ACHN (cell line): ENCODE measurements around the gene C10orf71.

Experiments
- DNase-seq: peaks from one replicate; pipeline ENCODE4 v3.0.0-alpha.2; 2015
- in situ Hi-C: cut with HindIII; loops from 2 replicates; pipeline ENCODE4 v1.10.0; 2017; ENCODE audit warnings: low sequenced_read_pairs, low pct_ligation_motif_present, low pct_unique_long_range_greater_than_20kb

The C10orf71 gene

DNA sequence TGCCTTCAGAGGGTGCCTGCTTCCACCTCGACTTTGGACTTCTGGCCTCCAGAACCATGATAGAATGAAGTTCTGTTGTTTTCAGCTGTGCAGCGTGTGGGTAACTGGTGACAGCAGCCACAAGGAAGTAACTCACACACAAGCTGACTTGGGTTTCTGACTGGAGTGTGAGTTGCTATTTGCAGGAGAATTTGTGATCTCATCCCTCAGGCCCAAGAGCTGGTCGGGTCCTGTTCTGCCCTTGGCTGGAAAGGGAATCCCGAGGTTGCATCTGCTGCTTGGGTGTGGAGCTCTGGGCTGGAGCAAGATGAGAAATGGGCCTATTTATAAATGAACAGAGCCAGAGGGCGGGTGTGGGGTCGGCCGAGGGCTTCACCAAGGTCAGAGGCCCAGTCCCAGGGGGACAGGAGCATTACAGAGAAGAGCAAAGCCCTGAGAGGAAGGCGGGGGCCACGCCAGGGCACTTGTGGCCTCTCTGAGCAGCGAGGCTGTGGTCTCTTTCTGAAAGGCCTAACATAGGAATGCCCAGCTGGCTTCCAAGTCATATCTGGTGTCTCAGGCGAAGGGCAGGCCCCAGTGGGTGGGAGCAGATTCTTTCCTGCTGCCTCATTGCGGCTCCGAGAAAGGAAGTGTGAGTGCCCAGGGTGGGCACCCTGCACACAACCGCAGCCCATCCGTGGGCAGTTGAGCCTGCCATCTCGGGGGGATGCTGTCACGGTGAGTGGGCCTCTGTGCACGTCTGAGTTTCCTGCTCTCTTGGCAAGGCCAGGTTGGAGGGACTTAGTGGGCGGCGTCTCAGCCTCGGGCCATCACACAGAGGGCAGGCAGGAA lies 26.5 kb upstream of the C10orf71 start:
- in situ Hi-C loops, result no loop called here
- no peak for DNase-seq

DNA sequence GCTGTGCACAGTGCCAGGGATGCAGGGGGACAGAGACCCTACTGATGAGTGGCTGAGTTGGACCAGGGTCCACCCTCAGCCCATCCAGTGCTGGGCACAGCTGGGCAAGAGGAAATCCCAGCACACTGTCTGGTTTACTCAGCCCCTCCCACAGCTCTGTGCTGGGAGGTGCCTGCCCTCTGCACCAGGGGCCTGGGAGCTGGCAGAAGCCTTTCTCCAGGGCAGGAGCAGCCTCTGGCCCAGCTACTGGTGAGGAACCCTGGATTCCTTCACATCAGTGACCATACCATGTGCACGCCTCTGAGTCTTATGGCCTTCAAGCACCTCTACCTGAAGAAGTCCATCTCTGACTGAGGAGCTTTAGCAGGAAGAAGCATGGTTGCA lies 25.9 kb upstream of the C10orf71 start:
- in situ Hi-C loops, result no loop called here
- DNase-seq, result no peak

DNA sequence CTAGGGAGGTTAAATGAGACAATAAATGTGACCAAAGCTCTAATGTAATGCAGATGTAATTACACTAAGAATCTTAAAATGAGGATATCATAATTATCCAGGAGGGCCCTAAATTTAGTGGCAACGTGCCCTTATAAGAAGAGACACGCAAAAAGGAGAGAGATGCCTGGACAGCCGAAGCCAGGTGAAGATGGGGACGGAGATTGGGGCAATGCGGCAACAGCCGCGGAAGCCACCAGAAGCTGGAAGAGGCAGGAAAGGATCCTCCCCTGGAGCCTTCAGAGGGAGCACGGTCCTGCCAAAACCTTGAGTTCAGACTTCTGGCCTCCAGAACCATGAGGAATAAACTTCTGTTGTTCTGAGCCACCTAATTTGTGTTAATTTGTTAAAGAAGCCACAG lies 25.3 kb upstream of the C10orf71 start:
- in situ Hi-C loops, result no loop called here
- DNase-seq, result no peak

DNA sequence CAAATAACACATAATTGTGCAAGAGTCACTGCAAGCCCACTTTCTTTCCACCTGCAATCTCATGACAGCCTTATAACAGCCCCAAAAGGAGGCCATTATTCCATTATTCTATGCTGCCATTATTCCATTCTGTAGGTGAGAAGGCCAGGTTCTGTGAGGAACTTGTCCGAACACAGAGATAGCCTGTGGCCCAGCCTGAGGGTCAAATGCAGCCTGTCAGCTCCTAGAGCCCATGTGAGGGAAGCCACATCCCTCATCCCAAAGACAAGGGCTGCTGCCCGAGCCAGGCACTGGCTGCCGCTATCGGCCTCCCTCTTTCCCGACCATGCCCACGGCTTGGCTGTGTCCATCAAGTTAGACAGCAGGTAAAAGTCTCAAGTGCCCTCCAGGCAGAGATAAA lies 24.1 kb upstream of the C10orf71 start:
- DNase-seq, result no peak
- in situ Hi-C loops, result no loop called here

DNA sequence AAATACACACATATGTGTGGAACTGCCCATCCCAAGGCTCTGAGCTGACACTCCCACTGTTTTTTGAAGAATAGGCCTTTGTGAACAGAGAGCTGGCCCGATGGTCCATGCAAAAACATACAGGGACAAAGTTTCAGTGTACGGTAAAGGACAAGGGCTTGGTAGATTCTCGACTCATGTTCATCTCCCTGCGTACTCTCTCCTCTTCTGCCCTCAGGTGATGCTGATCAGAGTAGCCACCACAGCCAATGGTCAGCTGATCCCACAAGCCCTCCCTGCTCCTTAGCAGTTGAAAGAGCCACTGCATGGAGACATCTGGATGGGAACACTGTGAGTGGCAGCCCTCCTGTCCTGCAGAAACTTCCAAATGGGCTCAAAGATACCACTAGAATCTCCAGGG lies 23.1 kb upstream of the C10orf71 start:
- DNase-seq, result no peak
- in situ Hi-C loops, result no loop called here

DNA sequence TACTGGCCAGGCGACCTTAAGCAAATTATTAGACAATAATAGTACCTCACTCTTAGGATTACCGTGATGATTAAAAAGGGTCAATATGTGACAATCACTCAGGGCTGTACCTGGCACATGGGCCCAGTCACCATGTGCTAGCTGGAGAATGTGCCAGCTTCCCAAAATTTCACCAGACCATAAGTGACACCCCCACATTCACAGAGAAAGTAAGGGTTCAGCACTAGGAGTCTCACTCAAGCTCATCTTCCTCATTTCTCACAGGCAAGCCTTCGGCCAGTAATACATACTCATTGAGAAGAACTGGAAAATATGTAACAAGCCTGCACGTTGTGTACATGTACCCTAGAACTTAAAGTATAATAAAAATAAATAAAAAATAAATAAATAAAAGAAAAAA lies 22.4 kb upstream of the C10orf71 start:
- DNase-seq, result no peak
- in situ Hi-C loops, result no loop called here

DNA sequence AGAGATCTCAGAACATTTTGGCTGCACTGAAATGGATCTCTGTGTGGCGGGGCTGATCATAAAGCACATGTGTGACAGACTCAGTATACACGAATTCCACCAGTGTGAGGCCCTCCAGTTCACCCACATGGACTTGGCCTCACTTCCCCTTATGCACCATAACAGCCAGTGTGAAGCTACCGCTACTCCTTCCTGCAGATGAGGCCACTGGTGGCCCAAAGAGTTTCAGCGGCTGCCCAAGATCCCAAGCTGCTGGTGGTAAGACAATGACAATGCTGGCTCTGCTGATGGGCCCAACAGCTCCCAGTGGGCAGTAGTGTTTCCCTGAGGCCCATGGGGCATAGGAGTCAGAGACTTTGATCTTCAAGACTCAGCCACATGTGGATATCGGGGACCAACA lies 21.0 kb upstream of the C10orf71 start:
- in situ Hi-C loops, result no loop called here
- no peak for DNase-seq

DNA sequence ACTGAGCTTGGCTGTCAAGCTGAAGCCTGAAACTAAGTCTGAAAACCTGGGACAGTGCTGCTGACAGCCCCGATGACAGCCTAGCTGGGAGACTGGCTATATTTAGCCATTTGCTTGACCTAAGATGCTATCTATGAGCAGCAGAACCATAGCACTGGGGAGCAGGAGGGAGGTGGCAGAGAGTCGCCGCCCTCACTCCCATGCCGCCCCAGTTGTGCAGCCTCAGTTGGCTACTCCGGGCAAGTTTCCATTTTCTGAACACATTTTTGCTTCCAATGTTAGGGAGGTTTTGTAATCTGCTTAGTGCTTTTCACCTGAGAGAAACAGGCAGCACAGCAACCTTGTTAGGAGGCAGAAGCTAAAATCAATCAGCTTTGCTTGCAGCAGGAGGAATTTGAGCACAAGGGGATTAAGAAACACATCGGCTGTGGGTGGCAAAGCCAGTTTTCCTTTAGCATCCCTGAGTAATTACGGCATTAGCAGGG lies 20.4 kb upstream of the C10orf71 start:
- no peak for DNase-seq
- in situ Hi-C loops, result no loop called here

DNA sequence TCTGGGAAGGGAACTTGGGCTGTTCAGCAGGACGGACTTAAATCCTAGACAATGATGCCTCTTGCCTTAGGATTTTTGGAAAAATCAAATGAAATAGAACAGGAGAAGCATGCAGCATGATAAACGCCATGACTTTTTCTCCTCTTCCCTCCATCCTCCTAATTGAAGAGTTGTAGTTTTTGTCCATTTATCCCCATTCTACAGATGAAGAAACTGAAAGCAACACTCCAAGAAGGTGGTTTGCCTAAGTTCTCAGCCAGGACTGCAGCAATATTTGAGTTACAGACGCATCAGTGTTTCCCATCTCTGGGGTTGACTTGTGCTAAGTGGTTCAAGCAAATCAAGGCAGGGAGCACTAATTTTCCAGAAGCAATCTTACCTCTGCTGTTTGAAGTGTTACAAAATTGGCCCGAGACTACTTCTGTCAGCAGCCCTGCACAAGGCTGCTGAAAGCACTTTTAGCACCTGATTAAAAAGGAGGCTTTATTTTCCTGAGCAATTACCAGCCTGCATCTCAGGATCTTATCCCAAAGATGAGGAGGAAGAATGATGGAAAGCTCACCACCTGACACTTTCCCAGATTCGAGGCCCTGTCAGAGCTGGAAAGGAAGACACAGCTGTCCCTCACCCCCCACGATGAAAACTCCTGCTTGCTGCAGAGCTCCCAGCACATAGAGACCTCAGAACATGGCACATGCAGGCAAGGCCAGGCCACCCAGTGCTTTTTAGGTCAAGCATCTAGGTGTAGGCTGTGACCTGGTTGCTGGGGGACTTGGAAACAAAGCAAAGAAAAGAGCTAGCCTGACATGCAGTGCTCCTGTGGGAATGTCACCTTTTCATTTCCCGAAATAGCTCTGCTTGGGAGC lies 19.7 kb upstream of the C10orf71 start:
- in situ Hi-C loops, result no loop called here
- DNase-seq, result no peak

DNA sequence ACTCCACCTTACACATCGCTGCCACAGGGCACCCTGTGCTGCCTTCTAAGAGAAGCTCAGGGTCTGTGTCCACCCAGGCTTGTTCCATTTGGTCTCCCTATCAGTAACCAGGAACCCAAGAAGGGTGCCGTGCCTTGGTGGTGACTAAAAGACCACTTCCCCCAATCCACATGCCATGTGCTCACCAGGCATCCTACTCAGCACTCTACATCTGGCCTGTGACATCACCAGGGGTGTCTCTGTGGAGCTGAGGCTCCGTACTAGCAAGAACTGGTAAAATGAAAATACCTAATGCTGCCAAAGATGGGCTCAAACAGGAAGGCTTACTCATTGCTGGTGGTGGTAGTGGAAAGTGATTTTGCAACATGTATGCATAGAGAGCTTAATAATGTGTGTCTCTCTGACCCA lies 19.0 kb upstream of the C10orf71 start:
- DNase-seq, result no peak
- in situ Hi-C loops, result no loop called here

DNA sequence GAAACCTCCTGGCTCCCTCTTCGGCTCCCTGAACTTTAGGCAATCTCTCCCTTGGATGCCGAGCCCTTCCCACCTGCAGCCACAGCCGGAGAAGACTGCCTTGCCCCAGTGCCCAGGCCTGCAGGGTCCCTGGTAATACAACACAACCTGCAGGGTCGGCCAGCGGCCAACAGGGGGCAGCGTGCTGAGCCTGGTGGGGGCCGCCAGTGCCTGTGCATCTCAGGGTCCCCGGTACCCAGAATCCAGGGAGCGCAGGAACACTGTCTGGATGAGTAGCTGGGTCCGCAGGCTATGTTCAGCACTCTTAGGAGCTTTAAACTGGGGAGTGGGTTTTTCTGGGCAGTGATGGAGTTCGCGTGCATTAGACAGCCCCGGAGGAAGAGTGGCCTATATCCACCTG lies 17.5 kb upstream of the C10orf71 start:
- no peak for DNase-seq
- in situ Hi-C loops, result no loop called here

DNA sequence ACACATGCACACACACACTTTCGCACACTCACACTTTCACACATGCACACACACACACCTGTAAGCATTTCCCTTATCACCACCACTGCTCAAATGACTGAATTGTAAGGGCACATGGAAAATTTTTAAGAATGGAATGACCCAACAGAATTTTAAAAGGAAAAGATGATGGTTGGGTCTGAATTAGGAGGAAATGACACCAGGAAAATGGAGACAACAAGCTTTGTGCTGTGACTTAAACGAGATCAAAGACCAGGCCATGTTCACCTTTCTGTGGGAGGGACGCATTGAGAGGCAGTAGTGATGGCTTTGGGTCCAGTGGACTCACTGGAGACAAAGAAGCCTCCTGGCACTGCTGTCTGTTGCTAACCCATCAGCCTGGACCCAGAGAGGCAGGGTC lies 16.7 kb upstream of the C10orf71 start:
- in situ Hi-C loops, result no loop called here

DNA sequence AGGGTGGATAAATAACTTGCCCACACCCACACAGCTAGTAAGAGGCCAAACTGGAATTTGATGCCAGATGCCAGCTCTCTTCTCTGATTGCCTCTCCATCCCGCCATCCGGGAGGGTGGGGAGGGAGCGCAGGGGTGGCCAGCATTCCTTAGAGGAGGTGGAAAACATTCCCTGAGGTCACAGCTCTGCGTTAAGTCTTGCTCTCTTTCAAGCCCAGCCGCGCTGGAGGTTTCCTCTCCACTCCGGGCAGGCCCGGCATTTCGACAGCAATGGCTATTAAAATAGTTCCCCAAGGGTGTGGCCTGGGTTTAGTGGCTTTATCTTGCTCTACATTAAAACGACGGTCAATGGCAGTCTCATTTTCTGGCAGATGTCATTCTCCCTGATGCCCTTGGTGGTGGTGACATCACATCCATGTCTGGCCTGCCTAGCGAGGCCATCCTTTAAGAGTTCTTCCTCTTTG lies 16.1 kb upstream of the C10orf71 start:
- in situ Hi-C loops, result no loop called here
- DNase-seq, result no peak

More for the DNA sequence above, 16.7 kb upstream of the C10orf71 start:
- DNase-seq, result no peak

DNA sequence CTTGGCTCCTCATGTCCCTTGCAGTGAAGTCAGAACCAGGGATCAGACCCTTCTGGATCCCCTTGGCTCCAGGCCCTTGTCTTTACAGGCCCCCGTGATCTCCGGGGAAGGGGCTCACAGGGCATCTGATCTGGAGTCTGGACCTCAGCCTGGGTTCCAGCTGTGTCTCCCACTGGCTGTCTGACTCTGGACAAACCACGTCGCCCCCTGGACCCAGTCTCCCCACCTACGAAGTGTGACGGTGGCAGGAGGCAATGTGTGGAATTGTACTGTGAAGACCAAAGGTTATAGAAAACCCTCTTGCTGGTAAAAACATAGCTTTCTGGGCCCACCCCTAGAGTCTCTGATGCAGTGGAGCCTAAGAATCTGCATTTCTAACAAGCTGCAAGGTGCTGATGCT lies 15.5 kb upstream of the C10orf71 start:
- in situ Hi-C loops, result no loop called here
- no peak for DNase-seq

DNA sequence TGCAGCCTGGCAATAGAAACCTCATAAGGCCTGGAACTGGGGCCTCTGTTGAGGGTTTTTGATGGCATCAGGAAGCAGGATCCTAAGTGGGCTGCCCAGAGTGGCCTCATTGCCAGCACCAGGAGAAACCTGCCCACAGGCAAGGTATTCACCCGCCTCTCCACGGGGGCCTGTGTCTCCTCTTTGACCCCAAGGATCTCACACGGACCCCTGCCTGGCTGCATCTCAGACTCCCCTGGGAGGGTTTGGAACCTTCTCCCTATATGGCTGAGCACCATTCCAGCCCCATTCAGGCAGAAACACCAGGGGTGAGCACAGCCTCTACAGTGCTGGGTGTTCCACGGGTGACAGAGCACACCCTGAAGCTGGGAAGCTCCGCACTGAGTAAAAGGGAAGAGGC lies 14.6 kb upstream of the C10orf71 start:
- DNase-seq, result no peak
- in situ Hi-C loops, result no loop called here

DNA sequence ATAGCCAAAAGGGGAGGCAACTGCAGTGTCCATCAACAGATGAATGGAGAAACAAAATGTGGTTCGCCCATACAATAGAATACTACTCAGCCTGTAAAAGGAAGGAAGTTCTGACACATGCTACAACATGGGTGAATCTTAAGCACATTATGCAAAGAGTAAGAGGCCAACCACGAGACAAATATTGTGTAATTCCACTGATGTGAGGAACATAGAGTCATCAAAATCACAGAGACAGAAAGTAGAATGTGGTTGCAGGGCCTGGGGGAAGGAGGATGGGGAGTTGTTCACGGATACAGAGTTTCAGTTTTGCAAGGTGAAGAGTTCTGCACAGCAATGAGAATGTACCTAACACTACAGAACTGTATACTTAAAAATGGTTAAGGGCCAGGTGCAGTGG lies 13.7 kb upstream of the C10orf71 start:
- DNase-seq, result no peak
- in situ Hi-C loops, result no loop called here

DNA sequence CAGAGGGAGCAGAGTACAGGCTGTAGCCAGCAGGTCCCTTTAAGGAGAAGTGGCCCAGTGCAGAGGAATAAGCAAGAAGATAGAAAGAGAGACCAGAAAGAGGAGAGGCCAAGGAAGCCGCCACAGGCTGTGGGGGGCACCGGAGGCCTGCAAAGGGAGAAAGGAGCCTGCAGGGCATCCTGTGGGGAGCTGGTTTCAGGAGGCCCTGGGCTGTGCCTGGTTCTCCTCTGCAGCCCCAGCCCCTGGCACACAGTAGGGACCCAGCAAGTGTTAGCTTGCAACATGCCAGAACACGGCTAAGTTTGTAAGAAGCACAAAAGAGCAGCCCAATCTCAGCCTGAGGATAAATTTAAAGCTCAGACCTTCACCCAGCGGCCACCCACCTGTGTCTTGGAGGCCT lies 12.3 kb upstream of the C10orf71 start:
- DNase-seq, result no peak
- in situ Hi-C loops, result no loop called here

DNA sequence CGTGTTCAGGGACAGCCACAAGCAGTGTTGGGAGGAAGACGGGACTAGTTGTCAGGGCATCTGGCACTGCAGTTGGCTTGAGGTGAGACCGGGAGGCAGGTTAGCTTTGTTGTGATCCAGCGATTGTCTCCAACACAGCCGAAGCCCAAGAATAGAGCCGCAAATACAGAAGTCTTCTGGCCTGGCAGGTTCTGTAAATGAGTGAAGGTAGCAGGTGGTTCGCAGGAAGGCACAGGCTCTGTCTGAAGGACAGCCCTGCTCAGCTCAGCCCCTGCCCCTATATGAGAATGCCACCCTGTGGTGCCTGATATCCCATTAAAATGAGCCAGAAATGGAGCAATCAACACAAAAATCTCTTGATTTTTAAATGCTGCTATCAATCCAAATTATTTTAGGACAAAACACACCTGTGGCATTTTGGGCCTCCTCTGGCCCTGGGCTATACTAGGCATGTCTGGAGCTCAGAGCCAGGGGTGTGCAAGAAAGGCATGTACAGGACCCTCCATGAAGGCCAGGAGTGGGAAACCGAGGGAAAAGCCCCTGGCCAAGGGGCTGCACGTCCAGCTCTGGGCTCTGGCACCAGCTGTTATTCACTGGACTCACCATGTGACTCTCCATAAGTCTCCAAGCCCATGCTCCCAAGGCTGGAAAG lies 11.2 kb upstream of the C10orf71 start:
- no peak for DNase-seq
- in situ Hi-C loops, result no loop called here

DNA sequence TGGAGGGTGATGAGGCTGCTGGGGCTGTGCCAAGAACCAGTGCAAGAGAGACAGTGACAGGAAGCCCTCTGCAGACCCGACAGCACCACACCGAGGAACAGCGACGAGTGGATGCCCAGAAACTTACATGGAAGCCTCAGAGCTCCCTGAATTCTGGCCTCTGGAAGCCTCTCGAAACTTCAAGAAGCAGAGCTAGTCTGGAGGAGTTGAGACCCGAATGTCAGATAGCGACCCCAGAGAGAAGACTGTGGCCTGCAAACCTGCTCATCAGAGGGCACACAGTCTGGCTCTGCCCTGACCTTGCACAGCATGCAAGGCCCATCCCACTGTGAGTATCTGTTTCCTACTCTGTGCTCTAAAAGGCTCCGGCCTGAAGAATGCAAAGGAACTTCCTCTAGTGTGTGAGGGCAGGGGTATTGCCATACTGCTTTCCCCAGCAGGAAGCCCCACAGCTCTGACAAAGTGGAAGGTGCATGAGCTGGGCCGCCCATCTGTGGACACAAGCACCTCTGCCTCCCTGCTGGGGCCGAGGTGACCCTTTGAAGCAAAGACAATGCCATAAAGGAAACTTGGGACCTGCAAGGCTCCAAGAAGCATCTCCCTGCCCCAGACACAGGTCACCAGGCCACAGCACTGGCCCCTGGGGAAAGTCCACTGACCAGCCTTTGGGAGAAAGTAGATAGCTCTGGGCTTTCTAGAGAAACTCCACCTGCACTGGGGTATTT lies 10.5 kb upstream of the C10orf71 start:
- in situ Hi-C loops, result no loop called here
- no peak for DNase-seq
